RPMI8226 (cell line): Measurements from ENCODE around the gene CD40.
"Not testable (repeated sequence)": the region's sequence is repeated elsewhere in the genome, so short reads cannot be mapped to it uniquely, and the experiment has no call there.

Experiments used
- DNase-seq: peaks from one replicate; pipeline ENCODE4 v3.0.0-alpha.2; 2015

CD40 gene

DNA sequence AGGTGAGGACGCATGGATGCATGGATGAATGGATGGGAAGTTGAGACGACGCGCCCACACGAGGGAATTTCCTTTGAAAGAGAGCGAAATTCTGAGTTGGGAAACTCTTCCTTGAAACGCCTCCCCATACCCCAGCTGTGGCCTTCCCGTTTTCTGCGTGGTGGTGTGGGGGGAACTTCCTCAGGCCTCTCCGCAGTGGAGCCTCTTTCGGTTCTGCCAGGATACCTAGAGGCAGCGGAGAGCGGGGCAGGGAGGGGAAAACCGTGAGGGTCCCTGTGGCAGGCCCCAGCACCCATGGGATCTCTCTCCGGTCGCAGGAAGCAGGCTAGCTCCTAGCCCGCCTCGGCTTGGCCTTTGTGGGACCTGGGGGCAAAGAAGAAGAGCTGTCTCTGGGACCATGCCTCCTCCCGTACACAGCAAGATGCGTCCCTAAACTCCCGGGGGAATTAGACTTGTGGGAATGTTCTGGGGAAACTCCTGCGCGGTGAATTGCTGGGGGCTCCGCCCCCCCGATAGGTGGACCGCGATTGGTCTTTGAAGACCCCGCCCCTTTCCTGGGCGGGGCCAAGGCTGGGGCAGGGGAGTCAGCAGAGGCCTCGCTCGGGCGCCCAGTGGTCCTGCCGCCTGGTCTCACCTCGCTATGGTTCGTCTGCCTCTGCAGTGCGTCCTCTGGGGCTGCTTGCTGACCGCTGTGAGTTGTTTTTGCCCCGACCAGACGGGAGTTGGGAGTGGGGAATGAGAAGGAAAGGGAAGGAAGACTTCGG is at the start of gene CD40:
Gene CD40, plus strand, starts transcription at position 611 of the 764 bp plus-strand sequence. Its CDS starts 30 bp downstream, at position 641.
- DNase-seq, result peak; percentile 79

DNA sequence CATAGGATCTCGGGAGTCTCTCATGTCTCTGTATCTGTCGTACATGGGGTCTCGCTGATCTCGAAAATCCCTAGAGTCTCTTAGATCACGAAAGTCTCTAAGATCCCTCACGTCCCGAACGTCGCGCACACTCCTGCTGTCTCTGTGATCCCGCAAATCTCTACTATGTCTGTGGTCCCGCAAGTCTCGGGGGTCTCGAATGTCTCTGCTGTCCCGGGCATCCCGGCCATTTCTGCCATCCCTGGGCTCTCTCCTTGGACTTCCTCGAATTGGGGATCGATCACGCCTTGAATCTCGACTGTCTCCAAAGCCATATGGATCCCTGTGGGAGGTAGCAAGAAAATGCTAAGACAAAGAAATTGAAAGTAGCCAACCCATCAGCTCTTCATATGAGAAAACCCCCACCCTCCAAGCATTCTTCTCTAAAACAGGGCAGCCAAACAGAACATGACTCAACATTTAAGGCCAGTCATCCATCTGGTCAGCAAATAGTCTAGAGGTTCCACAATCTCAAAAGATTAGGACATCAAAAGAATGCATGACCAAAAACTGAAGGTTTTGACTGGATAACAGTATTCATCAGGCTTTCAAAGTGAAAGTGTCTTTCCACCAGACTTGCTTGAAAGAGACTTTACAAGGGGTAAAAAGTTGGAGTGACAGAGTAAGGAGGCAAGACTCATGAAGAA is 47.8 kb upstream of the CD40 start:
- no peak for DNase-seq

DNA sequence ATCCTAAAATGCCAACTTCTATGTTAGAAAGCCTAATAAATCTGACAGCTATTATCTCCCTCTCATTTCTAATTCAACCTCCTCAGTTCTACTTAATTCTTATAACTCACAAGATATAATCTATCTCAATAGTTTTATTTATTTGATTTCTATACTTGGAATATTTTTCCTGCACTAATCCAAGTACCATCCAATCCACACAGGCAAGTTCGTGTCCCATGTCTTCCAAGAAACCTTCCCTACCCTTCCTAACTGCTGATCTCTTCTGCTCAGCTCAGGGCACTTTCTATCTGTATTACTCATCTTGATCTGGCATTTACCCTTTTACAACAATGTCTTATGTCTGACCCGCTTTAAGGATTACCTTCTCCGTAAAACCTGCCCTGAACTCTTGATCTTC is 46.5 kb upstream of the CD40 start:
- no peak for DNase-seq

GRCh38 chr20:46073024-46073423 is 45.1 kb upstream of the CD40 start:
- no peak for DNase-seq

GRCh38 chr20:46073443-46073842 is 44.7 kb upstream of the CD40 start:
- no peak for DNase-seq

GRCh38 chr20:46074006-46074405 is 44.1 kb upstream of the CD40 start:
- no peak for DNase-seq

- DNase-seq, result no peak
Measured at GRCh38 chr20:46076806-46077205, 41.3 kb upstream of the CD40 start.

GRCh38 chr20:46077642-46078305 is 40.3 kb upstream of the CD40 start:
- no peak for DNase-seq

GRCh38 chr20:46078954-46079353 is 39.2 kb upstream of the CD40 start:
- no peak for DNase-seq

GRCh38 chr20:46081074-46081473 is 37.0 kb upstream of the CD40 start:
- DNase-seq, result no peak

DNA sequence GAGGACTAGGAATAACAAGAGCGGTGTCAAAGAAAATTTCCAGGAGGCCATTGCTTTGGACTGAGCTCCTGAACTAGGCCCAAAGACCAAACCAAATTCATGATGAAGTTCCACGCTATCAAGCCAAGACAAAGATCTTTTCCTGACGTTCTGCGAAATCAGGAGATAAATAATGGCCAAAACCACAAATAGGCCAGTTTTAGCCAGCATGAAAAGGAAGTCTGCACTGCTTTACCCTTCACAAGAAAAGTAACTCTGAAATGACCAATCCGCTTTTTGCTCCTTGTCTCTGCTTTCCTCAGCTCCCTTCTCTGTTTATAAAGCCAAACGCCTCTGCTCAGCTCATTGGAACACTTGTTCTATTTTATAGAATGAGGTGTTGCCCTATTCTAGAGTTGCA is 35.0 kb upstream of the CD40 start:
- no peak for DNase-seq

DNA sequence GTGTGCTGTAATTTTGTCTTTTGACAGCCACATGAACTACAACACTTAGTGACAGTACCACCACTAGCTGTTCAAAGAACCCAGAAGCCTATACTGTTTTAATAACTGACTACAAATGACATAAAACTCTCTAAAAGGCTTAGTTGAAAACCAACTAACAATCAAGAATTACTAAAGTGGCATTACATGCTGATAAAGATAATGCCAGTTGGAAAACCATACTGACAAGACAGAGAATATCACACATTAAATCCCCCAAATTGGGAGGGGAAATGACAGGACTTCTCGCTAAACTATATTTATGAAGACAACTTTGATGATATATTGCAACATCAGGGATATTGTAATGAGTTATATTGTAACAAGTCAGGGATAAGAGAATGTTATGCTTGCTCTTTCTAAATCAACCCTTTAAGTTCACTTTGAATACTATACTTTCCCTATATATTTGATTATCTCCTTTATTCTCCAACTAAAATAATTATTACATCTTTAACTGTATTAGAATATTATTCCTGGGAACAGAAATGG is 34.5 kb upstream of the CD40 start:
- no peak for DNase-seq

DNA sequence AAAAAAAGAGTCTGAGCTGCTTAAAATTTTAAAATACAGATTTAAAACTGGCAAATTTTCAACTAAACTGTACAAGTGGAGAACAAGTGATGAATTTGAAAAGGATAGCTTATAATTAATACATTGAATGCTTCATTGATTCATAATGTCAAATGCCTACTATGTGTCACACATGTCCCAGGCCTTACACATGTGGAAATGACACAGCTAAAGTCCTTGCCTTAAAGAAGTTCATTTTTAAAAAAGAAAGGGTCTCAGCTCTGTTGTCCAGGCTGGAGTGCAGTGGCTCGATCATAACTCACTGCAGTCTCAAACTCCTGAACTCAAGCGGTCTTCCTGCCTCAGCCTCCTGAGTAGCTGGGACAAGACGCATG is 33.3 kb upstream of the CD40 start:
- no peak for DNase-seq

DNA sequence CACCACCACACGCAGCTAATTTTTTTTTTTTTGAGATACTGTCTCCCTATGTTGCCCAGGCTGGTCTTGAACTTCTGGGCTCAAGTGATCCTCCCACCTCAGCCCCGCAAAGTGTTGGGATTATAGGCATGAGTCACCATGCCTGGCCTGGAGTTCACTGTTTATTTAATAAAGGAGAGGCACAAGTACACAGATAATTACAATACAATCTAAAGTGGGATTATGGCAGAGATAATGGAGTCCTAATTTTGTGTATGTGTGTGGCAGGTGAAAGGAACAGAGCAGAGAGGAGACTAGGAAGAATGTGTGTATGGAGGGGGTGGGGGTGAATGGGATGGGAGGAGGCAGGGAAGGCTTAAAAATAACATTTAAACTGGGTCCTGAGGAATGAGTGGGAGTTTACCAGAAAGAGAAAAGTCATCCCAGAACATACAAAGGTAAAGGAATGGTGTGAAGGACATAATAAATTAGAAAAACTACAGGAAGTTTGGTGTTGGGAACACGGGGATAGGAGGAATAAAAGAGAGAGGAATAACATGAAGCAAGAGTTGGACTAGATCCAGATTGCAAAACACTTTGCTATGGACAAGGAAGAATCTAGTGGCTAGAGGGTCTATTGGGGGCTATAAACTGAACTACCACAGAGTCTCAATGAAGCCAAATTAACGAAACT is 32.8 kb upstream of the CD40 start:
- DNase-seq, result no peak

- DNase-seq, result peak; percentile 18
Measured at GRCh38 chr20:46087161-46087560, 31.0 kb upstream of the CD40 start.

GRCh38 chr20:46088409-46089166 is 29.5 kb upstream of the CD40 start:
- DNase-seq, result peak; percentile 41

DNA sequence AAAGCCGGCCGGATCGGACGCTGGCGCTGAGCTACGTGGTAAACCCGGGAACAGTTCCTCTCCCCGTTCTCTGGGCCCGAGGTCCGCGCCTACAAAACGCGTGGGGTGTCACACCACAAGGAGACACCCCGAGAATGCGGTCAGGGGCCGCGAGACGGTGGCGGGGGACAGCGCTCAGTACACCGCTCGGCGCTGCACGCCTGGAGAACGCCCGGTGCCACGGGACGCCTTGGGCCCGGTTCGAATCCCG is 29.0 kb upstream of the CD40 start:
- no peak for DNase-seq

DNA sequence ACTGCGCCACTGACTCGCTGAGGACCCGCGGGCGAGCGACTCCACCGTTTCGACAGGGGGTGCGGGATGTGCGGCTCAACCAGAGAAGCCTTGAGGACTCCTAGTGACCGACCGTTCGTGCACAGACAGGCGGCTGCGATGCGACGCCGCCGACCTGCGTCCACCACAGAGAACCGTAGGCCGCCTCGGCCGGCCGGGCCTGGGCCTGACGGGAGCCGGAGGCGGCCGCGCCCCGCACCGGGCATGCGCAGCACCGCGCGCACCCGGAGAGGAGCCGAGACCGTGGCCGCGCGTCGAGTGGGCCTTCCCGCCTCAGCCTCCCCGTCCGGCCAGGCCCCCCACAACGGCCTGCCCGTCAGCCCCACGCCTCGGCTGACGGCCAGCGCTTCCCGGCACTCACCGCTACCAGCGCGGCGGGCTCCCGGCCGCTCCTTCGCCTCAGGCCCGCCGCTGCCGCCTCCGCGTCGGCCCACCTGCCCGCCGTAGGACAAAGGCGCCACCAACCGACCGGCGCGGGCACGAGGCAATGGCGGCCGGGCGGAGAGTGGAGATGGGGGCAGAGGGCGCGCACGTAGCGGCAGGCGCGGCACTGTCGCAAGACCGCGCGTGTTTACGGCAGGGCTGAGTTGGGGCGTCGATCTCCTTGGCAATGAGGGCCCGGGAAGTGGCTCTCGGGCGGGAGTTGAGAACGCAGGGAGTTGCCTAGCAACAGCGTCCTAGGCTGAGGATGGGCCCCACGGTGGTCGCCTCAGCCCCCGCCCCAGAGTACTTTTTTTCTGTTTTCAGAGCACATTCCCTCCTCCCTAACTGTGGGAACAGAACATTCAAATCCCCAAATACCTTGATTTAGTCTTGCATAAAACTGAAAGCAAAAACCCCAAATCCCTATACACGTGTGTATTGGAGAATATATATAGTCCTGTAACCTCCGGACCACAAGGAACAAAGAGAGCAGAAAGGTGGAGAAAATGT is 28.4 kb upstream of the CD40 start, which contains the start of gene NCOA5:
Gene NCOA5, minus strand, starts transcription at position 546 of the 972 bp plus-strand sequence. CDS start 10,538 bp downstream, outside the sequence.
- DNase-seq, result peak; percentile 96

GRCh38 chr20:46091622-46092535 is 26.2 kb upstream of the CD40 start:
- not testable (repeated sequence) for DNase-seq

GRCh38 chr20:46093531-46093930 is 24.6 kb upstream of the CD40 start:
- DNase-seq, result no peak
